Esophagus squamous epithelium (tissue), 5 donors: ENCODE results near the gene THOC5. TPM values are rescaled to one million over a fixed set of nuclear protein-coding genes. Genes with fewer than 3 reads are reported as not detected.
A peak's percentile ranks its signal among the peaks of the same experiment; 100 is the strongest.
"Not testable (repeated sequence)": the region's sequence is repeated elsewhere in the genome, so short reads cannot be mapped to it uniquely, and the experiment has no call there.

ENCODE experiments used
- DNase-seq: peaks from one replicate; lab custom pipeline; 2025; lab: John Stamatoyannopoulos, UW
- H3K27ac ChIP-seq, 4 donors: fragments of 200-600 bp; sonication (generic); one replicate each; pipeline ENCODE4 v1.5.1; 2016 to 2019; ENCODE audit warnings: mild to moderate bottlenecking in 1 of 4
- H3K27me3 ChIP-seq, 4 donors: fragments of 200-600 bp; sonication (generic); 1 replicate in 3 of 4; 2 replicates in 1 of 4; pipeline versions ENCODE4 v1.5.1 to v1.6.0; 2017 to 2021; ENCODE audit warnings: antibody characterized with exemption in 1 of 4
- H3K36me3 ChIP-seq, 3 donors: fragments of 200-600 bp; sonication (generic); one replicate each; pipeline ENCODE4 v1.5.1; 2016 to 2019
- H3K4me1 ChIP-seq, 3 donors: fragments of 200-600 bp; sonication (generic); one replicate each; pipeline ENCODE4 v1.5.1; 2017 to 2019
- H3K4me3 ChIP-seq, 4 donors: fragments of 200-600 bp; sonication (generic); 1 replicate in 3 of 4; 2 replicates in 1 of 4; pipeline ENCODE4 v1.5.1; 2016 to 2019; ENCODE audit warnings: mild to moderate bottlenecking in 2 of 4, moderate library complexity in 1 of 4
- H3K9me3 ChIP-seq, 3 donors: fragments of 200-600 bp; sonication (generic); one replicate each; pipeline ENCODE4 v1.5.1; 2016 to 2019
- POLR2A ChIP-seq, 4 donors: fragments of 450-650 bp; IDR thresholded peaks; one replicate each; pipeline ENCODE4 v1.6.1; 2017; ENCODE audit warnings: antibody characterized with exemption in 4 of 4, mild to moderate bottlenecking in 4 of 4, moderate library complexity in 3 of 4
- WGBS, 2 donors: methylation state at CpG; one replicate each; pipeline ENCODE4 v1.1.5; 2018; 5-methylcytosine and 5-hydroxymethylcytosine counted together
- intact Hi-C: fragments of 100-400 bp; cut with DNase I; formaldehyde crosslinking; loops from one replicate; pipeline ENCODE4 v1.15.0; 2022
- total RNA-seq, 4 donors: library from RNA; depleted of rRNA; stranded (reverse); fragments of >200 nt; gene quantifications; one replicate each; pipeline ENCODE4 v1.1.0, GENCODE V29; 2016
- TF ChIP-seq, protein P1 (sequence below), 6 experiments: fragments of 450-650 bp in 4 of 6; fragments of 200-600 bp in 2 of 6; sonication (generic) in 2 of 6; IDR thresholded peaks; one replicate each; pipeline ENCODE4 v1.5.1; 2016 to 2019; ENCODE audit warnings: antibody characterized with exemption in 6 of 6, mild to moderate bottlenecking in 4 of 6, moderate library complexity in 4 of 6
- donor health status: DM: yes; HTN: yes; CAD: no.

THOC5 gene
- total RNA-seq, 4 donors from 2014 or later = 17.5 to 32.0 (median 25.6) TPM

DNA sequence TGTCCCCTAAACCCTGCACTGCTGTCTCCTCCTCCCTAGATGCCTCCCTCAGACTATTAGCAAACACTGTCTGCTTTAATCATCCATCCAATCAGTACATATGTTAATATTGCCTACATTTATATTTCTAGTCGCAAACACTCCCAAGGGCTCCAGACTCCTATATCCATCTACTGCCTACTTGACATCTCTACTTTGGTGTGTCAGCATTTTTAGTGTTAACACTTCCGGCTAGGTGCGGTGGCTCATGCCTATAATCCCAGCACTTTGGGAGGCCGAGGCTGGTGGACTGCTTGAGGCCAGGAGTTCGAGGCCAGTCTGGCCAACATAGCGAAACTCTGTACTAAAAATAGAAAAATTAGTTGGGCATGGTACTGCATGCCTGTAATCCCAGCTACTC is 5.5 kb upstream of the THOC5 start:
- no peak for DNase-seq
- Histone ChIP-seq H3K27ac (no peak overlapping the region), H3K4me1 (peaks cover 5 to 15% (median 7%) of the 10 kb centered on the region in 3 donors), H3K4me3 (no peak overlapping the region), H3K36me3 (peaks cover 0 to 89% (median 21%) of the 10 kb centered on the region in 3 donors), H3K9me3 (no peaks in the 10 kb centered on the region), H3K27me3 (no peaks in the 10 kb centered on the region)
- WGBS, 2 donors = 92 to 97% methylated on average over 2 to 6 of the region's 6 CpGs
- intact Hi-C loops = loop anchor here (10.0 kb wide), 1 partner anchor 56 kb away; no protein-coding TSS in a partner anchor
- TF ChIP-seq, protein P1, sequence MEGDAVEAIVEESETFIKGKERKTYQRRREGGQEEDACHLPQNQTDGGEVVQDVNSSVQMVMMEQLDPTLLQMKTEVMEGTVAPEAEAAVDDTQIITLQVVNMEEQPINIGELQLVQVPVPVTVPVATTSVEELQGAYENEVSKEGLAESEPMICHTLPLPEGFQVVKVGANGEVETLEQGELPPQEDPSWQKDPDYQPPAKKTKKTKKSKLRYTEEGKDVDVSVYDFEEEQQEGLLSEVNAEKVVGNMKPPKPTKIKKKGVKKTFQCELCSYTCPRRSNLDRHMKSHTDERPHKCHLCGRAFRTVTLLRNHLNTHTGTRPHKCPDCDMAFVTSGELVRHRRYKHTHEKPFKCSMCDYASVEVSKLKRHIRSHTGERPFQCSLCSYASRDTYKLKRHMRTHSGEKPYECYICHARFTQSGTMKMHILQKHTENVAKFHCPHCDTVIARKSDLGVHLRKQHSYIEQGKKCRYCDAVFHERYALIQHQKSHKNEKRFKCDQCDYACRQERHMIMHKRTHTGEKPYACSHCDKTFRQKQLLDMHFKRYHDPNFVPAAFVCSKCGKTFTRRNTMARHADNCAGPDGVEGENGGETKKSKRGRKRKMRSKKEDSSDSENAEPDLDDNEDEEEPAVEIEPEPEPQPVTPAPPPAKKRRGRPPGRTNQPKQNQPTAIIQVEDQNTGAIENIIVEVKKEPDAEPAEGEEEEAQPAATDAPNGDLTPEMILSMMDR (IDR thresholded peaks at IDR 0.05) = no peak
- no peak for TF ChIP-seq POLR2A (IDR thresholded peaks at IDR 0.05)

GRCh38 chr22:29555065-29555644 is 1.6 kb upstream of the THOC5 start:
- H3K27ac ChIP-seq = peak overlapping the region in 1 of 4 donors; percentile 94
- no peak overlapping the region for H3K4me3 ChIP-seq
- DNase-seq = no peak
- H3K4me1 ChIP-seq = peaks cover 6 to 30% (median 10%) of the 10 kb centered on the region in 3 donors
- TF ChIP-seq, protein P1 (IDR thresholded peaks at IDR 0.05) = no peak
- TF ChIP-seq POLR2A (IDR thresholded peaks at IDR 0.05) = no peak
- intact Hi-C loops = loop anchor here (10.0 kb wide), 1 partner anchor 60 kb away; no protein-coding TSS in a partner anchor
- no peaks in the 10 kb centered on the region for H3K9me3 ChIP-seq
- H3K36me3 ChIP-seq = peaks cover 0 to 59% (median 8%) of the 10 kb centered on the region in 3 donors
- WGBS, 2 donors = 40 to 45% methylated on average over 4 of the region's 4 CpGs
- no peaks in the 10 kb centered on the region for H3K27me3 ChIP-seq

DNA sequence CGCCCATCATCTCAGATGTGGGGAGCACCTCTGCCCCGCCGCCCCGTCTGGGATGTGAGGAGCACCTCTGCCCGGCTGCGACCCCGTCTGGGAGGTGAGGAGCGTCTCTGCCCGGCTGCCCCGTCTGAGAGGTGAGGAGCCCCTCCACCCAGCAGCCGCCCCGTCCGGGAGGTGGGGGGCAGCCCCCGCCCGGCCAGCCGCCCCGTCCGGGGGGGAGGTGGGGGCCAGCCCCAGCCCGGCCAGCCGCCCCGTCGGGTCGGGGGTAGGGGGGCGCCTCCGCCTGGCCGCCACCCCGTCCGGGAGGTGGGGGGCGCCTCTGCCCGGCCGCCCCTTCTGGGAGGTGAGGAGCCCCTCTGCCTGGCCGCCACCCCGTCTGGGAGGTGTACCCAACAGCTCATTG is 1.2 kb downstream of the THOC5 start:
- DNase-seq, H3K27me3 ChIP-seq, H3K9me3 ChIP-seq, H3K27ac ChIP-seq: not testable (repeated sequence)
- Histone ChIP-seq H3K36me3 (peaks cover 0 to 58% (median 11%) of the 10 kb centered on the region in 3 donors), H3K4me1 (peaks cover 6 to 30% (median 10%) of the 10 kb centered on the region in 3 donors), H3K4me3 (peak overlapping the region in 2 of 4 donors; percentile 72 to 82)
- intact Hi-C loops = loop anchor here (10.0 kb wide), 1 partner anchor 62 kb away; no protein-coding TSS in a partner anchor
- WGBS, 2 donors = no CpG with 5 or more reads among the region's 33 CpGs

- Histone ChIP-seq H3K27me3 (no peaks in the 10 kb centered on the region), H3K27ac (no peak overlapping the region), H3K4me3 (no peak overlapping the region), H3K4me1 (peaks cover 6 to 25% (median 10%) of the 10 kb centered on the region in 3 donors), H3K9me3 (no peaks in the 10 kb centered on the region), H3K36me3 (peaks cover 0 to 57% (median 12%) of the 10 kb centered on the region in 3 donors)
- DNase-seq = no peak
- intact Hi-C loops = loop anchor here (10.0 kb wide), 1 partner anchor 65 kb away; no protein-coding TSS in a partner anchor
- 90 to 97% methylated on average over 4 of the region's 4 CpGs for WGBS, 2 donors
- no peak for TF ChIP-seq POLR2A (IDR thresholded peaks at IDR 0.05)
- TF ChIP-seq, protein P1 (IDR thresholded peaks at IDR 0.05) = no peak
Measured at GRCh38 chr22:29550005-29550404, 3.6 kb downstream of the THOC5 start.

- H3K27me3 ChIP-seq, H3K9me3 ChIP-seq, intact Hi-C loops, H3K4me3 ChIP-seq, DNase-seq, H3K27ac ChIP-seq, H3K4me1 ChIP-seq: not testable (repeated sequence)
- H3K36me3 ChIP-seq = peaks cover 0 to 97% (median 31%) of the 10 kb centered on the region in 3 donors
- WGBS, 2 donors = 83 to 85% methylated on average over 8 of the region's 8 CpGs
Measured at GRCh38 chr22:29545045-29545444, 8.5 kb downstream of the THOC5 start.

DNA sequence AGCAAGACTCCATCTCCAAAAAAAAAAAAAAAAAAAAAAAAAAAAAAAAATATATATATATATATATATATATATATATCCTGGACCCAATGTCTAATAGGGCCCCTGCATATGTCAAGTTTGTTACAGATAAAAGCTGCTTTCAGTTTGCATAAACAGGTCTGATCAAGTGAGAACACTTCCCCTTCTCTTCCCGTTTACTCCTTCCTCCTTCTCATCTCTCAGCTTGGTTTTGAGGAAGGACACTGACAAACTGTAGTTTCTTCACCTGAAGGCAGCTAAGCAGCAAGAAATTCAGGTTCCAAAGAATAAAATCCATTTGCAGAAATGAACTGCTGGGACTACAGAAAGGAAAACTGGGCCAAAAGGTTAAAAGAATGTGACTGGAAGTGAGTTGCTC is 11.7 kb downstream of the THOC5 start:
- WGBS, 2 donors = 42 to 64% methylated on average over 1 of the region's 1 CpG
- H3K4me1 ChIP-seq = no peaks in the 10 kb centered on the region
- H3K27ac ChIP-seq = no peak overlapping the region
- H3K27me3 ChIP-seq = no peaks in the 10 kb centered on the region
- DNase-seq = no peak
- no peaks in the 10 kb centered on the region for H3K9me3 ChIP-seq
- intact Hi-C loops = no loop called here
- TF ChIP-seq, protein P1 (IDR thresholded peaks at IDR 0.05) = no peak
- TF ChIP-seq POLR2A (IDR thresholded peaks at IDR 0.05) = no peak
- no peak overlapping the region for H3K4me3 ChIP-seq
- H3K36me3 ChIP-seq = peaks cover 0 to 98% (median 40%) of the 10 kb centered on the region in 3 donors
